Suppressor macrophage treated with lipopolysaccharide for 4 hours (primary cell): ENCODE measurements around the gene KLF12.
A peak's percentile ranks its signal among the peaks of the same experiment; 100 is the strongest.

Source experiments
- DNase-seq: peaks from one replicate; pipeline ENCODE4 v3.0.0-alpha.2; 2020

KLF12 gene

DNA sequence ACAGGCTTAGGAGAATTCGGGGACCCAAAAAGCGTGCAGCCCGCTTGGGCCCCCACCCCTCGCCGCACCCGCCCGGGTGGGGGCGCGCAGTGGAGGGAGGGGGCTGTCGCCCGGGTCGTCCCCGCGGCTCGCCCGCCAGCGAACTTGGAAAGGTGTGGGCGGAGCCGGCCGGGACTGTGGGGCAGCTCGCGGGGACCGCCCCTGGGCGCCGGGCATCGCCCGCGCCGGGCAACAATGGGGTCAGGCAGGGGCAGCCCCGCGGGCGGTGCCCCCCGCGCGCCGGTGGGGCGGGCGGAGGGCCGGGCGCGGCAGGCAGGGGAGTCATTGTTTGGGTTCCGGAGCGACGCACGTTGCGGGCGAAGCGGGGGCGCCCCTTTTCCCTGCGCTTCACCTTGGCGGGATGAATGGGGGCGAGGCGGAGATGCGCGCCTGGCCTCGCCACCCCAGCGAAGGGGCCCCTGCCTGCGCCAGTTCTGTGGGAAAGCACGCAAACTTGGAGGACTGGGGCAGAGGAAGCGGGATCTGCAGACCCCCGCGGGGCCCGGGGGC is 647 bp upstream of the KLF12 start:
- DNase-seq, result peak; percentile 4

DNA sequence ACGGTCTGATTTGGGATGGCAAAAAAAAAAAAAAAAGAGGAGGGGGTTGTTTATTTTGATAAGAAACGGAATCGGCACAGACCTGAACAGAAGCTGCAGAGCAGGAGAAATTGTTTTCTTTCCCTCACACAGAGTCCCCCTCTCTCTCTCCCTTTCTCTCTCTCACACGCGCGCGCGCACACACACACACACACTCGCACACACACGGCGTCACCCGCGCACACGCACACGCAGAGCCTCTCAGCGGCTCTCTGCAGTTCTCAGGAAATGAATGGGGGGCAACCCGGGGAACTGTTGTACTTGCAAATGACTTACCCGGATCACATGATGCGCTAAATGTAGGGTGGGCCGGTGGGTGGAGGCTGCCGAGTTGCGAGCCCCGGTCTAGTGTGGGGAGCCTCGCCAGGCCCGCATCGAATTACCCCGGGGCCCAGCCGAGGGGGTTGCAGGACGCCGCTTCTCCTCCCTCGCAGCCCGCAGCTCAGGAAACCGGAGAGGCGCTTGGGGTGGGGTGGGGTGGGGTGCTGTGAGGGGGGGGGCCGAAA is 475 bp downstream of the KLF12 start:
- peak; percentile 3 for DNase-seq

DNA sequence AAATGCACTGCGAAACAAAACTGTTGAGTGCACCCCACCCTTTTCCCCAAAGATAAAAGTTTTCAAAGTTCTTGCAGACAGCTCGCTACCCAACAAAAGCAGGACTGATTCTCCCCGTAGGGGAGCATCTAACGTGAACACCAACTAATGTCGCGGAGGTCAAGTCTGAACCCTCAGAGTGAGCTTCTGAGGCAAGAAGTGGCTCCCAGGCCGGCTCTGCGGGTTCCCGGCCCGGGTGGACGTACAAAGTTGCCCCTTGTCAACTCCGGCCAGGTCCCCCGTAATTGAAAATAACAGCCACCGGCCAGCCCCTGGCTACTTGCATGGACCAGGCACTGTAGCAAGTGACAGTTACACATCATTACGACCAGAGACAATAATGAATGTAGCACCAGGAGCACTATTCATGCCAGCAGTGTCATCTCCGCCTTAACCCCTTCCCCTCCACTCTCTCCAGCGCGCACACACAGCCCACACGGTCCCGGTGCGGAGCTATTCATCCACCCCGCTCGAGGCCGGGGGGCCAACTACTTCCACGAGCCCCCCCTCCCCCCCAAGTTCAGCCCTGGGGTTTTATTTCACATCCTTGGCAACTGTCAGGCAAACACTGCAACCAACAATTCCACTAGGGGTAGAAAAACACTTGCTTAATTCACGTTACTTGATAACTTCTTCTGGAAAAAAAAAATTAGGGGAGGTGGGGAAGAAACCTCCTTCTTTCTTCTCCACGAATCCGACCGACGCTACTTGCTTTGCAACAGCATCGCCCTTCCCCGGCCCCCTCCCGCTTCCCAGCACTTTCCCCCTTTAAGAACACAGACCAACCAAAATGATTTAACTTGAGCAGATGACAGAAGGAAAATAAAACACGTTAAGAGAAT is 1.2 kb downstream of the KLF12 start:
- DNase-seq, result no peak

DNA sequence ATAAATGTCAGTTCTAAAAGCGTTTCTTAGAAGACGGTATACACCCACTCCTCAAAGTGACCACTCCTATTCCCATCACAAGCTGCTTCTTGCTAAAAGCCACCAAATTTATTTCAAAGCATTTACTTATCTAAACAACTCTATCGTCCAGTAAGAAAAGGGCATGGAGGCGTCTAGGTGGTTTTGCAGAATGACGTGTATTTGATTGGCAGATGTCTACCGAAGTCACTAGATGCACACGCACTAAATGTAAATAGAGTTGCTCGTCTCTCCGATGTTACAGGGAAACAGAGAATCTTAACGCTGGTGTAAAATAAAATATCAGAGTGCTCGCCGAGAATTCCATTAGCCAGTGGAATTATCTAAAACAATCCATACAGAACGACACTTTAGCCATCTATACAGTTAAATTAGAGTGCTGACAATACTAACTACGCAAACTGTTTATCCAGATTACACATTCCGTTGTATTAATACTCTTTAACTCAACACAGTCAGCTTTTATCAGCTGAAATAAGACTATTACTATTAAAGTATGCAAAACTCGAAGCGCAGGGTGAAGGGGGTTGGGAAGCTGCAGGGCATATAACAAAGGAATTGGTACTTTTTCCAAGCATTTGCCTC is 1.9 kb downstream of the KLF12 start:
- no peak for DNase-seq

DNA sequence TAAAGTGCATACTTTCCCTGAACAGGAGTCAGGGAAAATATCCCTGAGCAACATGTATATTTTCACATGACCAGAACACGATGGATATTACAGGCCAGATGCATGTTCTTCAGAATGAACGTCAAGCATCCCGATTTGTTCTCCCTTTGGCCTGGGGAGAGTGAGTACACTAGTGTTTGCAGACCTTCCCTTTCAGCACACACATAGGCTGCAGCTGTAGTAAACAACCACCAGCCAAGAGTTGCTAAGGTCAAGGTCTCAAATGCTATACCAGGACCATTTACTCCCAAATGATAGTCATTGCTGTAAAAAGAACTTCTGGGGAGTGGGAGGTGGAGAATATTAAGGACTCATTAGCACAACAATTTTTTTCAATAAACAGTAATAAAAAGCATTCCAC is 3.0 kb downstream of the KLF12 start:
- no peak for DNase-seq

DNA sequence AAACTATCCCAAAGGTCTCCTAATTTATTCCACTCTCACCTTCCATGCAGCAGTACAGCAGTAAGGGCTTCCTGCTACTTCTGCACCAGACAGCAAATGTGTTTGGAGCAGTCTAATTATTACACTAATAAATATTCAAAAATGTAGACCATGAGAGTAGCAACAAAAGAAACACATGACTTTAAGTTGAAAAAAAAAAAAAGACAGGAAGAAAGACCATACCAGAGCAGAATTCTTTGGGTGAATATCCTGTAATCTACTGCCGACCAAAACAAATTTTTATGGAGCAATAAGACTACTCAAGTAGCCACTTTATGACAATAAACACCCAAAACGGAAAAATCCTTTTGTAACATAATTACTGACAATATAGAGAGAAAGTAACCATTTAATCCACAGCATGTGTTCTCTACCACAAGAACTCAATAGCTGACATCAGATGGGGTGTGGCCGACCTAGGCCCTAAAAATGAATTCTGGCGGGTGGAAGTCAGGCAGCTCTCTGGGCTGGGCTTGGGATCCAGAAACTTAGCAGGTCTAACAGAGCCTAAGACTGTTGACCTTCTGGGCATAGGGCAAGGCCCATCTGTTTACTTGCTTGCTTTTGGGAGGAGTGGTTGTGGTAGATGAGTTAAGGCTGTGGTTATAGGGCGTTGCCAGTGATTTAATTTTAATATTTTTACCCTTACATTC is 4.6 kb downstream of the KLF12 start:
- no peak for DNase-seq

DNA sequence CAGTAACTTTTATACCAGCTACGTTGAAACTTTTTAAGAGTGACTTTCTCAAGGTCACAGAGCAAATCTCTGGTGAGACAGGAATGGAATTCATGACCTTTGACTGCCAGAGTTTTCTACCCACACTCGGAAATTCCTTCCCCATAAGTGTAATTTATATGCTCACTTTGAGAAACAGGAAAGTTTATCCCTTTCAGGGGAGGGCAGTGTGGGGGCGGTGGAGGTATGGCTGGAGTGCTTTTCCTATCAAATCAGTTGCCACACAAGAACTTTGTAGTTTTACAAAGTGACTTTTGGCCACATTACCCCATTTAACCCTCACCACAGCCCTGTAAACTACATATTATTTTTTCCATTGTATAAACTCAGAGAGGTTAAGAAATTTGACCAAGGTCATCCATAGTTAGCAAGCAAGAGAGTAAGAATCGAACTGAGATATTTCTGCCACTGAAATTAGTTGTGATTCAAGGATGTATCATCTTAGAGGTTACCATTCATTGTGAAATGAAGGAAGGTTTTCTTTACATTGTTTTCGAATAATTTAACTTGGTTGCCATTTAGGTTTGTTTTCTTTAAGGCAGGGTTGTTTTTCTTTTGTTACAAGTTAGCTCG is 5.9 kb downstream of the KLF12 start:
- no peak for DNase-seq

DNA sequence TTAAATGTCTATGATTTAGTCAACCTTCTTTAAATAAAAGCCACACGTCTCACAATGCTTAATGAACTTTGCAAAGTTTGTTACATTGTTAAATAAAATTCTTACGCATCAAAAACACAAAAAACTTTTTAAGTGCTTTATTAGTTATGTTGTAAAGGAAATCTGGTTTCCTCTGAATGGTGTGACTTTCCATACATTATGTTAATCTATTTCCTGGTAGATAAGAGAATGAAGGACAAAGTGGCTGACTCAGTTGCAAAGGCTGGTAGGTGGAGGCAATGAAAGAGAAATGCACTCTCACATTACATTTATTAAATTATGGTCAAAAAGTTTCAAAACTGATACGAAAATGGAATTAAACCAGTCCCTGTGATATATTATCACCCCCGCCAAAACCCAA is 15.9 kb downstream of the KLF12 start:
- no peak for DNase-seq

DNA sequence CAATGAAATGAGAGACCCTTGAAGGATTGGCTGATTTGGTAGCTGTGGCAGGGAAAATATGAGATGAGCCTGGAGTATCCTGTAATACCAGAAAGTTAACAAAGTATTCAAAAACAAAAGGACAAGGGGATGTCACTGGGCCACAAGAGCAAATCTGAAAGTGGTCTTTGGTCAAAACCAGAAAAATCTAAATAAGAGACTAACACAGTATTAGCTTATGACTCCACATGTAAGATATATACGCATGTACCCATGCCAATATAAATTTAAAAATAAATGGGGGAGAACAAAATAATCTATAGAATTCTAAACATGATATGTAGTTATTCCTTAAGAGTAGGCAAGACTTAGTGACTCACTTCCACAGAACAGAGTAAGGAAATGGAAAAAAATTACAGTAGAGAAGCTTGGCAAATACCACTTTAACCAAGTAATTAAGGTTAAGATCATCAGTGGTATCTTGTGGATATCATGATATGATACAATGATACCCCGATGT is 16.9 kb downstream of the KLF12 start:
- DNase-seq, result no peak

DNA sequence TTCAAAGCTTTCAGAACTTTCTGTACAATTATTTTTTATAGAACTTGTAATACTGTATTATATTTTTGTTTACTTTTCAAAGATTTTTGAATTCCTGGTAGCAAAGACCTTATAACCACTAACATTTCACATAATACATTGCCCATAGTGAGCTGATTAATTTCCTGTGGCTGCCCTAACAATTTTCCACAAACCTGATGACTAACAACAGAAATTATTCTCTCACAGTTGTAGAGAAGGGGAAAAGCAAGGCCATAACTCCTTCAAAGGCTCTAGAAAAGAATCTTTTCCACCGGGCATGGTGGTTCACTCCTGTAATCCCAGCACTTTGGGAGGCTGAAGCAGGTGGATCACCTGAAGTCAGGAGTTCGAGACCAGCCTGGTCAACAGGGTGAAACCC is 19.1 kb downstream of the KLF12 start:
- no peak for DNase-seq

DNA sequence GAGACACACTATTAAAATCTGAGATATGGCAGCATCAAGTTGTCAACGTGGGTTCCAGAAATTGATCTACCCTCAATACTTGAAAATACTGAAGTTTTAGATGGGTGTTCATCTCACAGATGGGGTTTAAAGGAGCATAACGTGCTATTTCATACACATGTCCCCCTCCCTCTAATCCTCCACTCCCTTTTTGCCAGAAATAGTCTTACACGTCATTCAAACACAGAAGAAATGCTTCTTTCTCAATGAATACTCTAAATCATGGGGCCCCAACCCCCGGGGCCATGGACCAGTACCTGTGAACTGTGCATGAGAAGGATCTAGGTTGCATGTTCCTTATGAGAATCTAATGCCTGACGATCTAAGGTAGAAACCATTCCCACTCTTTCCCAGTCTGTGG is 19.6 kb downstream of the KLF12 start:
- DNase-seq, result no peak

DNA sequence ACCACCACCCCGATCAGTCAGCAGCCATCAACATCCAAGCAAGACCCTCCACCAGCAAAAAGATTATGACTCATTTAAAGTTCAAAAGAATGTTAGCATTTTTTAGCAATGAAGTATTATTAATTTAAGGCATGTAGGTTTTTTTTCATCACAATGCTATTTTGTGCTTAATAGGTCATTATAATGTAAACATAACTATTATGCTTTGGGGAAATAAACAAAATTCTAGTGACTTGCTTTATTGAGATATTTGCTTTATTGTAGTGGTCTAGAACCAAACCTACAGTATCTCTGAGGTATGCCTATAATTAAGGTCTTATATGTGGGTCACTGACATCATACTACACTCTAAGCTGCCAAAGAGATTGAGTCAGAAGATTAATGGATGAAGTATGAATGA is 20.0 kb downstream of the KLF12 start:
- DNase-seq, result no peak

DNA sequence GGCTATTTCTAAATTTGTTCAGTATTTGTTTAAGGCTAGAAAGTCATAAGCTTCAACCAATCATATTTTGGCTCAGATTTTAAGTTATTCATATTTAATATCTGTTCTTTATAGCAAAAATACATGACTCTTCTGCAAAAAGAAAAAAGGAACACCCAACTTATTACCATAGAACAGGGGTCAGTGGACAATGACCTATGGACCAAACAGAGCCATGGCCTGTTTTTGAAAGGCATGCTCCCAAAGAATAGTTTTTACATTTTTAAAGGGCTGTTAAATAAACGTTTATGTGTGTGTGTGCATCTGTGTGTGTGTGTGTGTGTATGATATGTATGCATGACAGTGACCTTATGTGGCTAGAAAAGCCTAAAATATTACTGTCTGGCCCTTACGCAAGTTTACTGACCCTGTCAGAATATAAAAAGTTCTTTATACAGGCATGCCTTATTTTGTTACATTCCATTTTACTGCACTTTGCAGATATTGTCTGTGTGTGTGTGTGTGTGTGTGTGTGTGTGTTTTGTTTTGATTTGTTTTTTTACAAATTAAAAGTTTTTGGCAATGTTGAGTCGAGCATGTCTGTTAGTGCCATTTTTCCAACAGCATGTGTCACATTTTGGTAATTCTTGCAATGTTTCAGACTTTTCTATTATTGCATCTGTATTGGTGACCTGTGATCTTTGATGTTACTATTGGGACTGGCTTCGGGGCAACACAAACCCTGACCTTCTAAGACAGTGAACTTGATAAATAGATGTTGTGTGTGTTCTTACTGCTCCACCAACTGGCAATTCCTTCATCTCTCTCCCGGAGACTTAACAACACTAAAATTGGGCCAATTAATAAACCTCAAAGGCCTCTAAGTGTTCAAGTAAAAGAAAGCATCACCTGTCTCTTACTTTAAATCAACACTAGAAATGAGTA is 22.0 kb downstream of the KLF12 start:
- DNase-seq, result no peak

DNA sequence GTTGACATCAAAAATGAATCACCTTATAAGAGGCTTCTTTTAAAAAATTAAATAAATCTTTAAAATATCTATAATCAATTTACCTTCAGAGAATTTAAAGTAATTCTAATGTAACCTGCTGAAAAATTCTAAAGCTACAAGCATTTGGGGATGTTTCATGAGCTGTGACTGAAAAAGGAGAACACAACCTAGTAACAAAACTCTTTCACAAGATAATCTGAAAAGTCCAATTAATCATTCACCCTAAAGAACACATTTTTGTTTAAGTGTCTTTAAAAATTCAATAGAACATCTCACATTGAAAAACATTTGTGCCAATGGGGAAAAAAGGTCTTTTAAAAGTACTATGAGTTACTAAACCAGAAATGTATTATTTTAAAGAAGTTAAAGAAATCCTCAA is 22.8 kb downstream of the KLF12 start:
- DNase-seq, result no peak

DNA sequence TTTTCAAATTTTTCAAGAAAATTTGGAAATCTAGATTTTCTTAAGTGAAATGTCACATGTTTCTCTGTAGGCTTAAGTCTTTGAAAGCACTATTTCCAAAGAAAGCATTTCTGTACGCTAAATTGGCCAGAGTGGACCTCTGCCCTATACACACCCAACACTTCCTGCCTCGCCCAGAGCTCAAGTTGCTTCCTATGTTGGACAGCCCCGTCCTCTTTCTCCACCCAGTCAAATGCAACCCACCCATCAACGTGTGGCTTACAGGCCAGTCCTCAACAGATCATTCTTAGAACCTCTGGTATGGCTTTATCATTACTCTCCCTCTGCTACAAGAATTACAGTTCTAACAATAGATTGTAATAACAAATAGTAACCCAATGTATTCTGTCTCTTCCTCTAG is 24.2 kb downstream of the KLF12 start:
- no peak for DNase-seq

DNA sequence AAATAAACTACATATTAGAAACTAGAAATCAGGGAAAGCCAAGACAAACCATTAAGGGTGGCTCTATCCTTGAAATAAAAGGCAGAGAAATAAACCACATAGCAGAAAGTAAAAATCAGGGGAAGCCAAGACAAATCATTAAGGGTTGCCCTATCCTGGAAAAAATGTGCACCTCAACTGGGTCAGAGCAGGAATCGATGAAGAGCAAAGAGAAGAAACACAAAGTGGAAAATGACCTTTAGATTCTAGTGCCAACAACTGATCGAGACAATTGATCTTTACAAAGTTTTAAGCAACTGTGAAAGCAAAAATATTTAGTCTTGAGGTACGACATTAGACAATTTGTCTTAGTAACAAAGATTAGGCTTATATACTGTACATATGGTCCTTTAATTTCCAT is 26.6 kb downstream of the KLF12 start:
- DNase-seq, result no peak

DNA sequence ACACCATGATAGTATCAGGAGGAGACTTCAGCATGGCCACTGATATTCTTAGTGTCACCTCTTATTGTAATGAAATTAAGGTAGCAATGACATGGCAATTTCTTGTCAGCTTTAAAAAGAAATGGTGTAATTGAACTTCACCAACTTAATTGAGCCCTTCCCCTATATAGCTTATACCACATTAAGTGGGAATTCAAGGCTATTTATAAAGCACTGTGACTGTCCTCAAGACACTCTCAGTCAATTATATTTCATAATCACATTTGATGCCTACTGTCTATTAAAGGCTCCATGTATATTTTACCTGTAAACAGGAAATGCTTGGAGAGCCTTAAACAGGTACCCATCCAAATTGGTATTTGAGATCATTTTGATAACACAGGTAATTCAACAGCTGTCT is 28.3 kb downstream of the KLF12 start:
- DNase-seq, result no peak

DNA sequence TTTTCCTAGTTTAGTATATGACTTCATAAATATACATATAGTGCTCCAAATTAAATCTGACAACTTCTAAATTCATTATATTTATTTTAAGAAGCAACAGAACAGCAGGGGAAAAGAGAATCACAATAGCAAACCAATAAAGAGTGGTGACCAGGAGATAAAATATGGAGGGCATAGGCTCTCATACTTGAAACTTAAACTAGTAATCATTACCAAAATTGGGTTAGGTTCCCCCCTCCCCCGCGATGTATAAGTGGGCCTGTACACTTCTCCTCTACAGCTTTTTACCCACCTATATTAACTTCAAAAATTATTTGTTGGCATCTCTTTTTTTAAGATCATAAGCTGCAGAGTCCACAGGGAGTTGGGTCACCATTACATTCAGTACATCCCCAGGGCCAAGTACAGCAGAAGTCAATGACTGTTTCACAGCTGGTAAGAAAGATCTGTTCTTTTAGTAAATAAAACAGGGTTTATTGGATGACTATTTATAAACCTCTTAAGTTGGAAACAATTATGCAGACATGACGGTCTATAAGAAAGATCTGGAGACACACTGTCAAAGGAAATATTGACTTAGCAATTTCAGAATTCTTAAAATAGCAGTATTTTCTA is 29.4 kb downstream of the KLF12 start:
- DNase-seq, result no peak

DNA sequence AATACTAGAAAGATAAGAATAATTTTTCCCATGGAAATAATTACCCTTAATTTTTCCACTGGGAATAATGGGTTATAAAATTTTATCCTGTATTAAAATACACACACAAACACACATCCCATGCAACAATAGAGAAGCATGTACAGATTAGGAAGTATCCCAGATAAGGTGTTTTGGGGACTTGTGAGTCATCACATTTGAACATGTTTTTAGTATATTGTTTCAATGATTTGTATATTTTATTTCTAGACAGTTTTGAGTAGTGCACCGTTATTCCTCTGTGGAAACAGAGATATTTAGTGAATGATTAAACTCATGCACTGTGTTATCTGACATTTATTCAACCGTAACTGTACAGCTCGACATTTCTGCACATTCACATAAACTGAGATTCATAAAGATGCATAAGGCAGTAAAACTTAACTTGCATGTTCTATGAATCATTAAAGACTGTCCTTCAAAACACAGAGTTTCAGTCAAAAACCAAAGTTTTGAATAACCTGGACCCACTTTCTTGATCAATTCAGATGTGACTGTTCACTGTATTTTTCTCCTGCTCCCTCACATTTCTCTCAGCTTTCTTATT is 30.1 kb downstream of the KLF12 start:
- DNase-seq, result no peak

DNA sequence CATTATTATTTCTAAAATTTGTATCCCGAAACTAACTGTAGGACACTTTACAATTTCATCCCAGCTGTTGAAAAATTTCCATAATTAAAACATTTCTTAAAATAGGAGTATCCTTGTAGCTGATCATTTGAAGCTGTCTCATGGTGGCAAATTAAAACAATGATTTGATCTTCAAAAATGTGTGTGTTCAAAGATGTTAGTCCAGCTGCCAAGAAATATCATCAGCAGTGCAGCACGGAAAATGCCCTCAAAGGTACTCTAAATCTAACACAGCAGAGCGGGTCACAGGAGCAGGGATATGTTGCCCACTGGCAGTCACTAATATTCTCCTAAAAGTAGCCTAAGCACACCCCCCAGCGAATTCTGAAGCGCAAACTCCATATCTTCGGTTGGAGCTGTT is 31.0 kb downstream of the KLF12 start:
- DNase-seq, result no peak

DNA sequence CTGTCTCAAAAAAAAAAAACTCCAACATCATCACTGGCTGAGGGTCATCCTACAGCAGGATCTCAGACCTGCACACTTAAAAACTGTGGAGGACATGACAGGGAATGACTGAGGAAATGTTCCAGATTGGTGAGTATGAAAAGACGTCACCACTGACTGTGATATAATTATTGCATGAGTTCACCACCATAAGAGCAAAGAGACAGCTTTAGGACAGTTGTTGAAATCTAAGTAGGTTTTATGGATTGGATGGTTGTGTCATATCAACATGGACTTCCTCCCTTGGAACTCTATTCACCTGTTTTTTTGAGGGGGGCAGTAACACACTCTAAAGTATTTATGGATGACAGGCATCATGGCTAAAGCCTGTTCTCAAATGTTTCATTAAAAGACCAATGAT is 31.5 kb downstream of the KLF12 start:
- no peak for DNase-seq
